Measurements from ENCODE around the gene ZWILCH. TPM values are rescaled to one million over a fixed set of nuclear protein-coding genes. Genes with fewer than 3 reads are reported as not detected.

Gene ZWILCH
- total and polyA plus RNA-seq, 2 donors (not counting 1 experiment from before 2014, with no cell fraction given), result 14.5 to 25.4 TPM

DNA sequence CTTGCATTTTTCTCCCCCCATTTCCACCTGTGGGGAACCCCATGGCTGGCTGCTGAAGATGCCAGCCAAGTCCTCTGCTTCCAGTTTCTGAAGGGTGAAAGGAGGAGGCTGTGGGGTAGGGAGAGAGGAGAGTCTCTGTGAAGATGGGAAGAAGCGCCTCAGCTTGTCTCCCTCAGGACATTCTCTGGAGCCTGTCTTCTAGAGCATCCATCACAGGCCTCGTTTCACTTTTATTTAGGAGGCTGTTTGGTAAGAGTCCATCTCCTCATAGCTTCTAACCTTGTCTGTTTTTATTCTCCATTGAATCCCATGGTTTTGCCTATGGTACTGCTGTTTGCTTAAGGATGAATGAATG lies 69.4 kb downstream of the ZWILCH start:
- no peaks in the 10 kb centered on the region for H3K79me2 ChIP-seq (ENCODE audit: control insufficient read depth, insufficient read depth, low read length)
- no peak overlapping the region for H3K9ac ChIP-seq (ENCODE audit: insufficient read depth, low read length)
- DNase-seq (ENCODE audit: low read depth in 2 of 2), result no peak
- peak overlapping the region; percentile 31 for H3K27ac ChIP-seq (ENCODE audit: insufficient read depth, low read length)
- H3K27me3 ChIP-seq (ENCODE audit: control insufficient read depth, insufficient read depth, low read length), result no peaks in the 10 kb centered on the region
- H2AFZ ChIP-seq (ENCODE audit: low read length), result no peak overlapping the region
- H3K9me3 ChIP-seq (ENCODE audit: control insufficient read depth, insufficient read depth, low read depth, low read length), result no peaks in the 10 kb centered on the region
- no peak overlapping the region for H3K4me3 ChIP-seq (replicated peaks in 1 of 4; ENCODE audit: control extremely low read depth in 1 of 4, insufficient read depth in 1 of 4, low read depth in 3 of 4, low read length in 4 of 4)
- H3K4me1 ChIP-seq (ENCODE audit: control insufficient read depth, extremely low read depth, insufficient read depth, low read length), result no peaks in the 10 kb centered on the region
- TF ChIP-seq EZH2 (IDR thresholded peaks at IDR 0.05; ENCODE audit: low read length, missing control alignments), result no peak
- no peak for TF ChIP-seq CTCF (conservative IDR thresholded peaks at IDR 0.05 in 1 of 2, IDR thresholded peaks at IDR 0.05 in 1 of 2; ENCODE audit: low read depth in 1 of 2, low read length in 2 of 2)
- H3K36me3 ChIP-seq (ENCODE audit: control insufficient read depth, insufficient read depth, low read length), result no peaks in the 10 kb centered on the region
- peak overlapping the region; percentile 4 for H3K4me2 ChIP-seq (ENCODE audit: extremely low read depth, insufficient read depth, low read length)
- H4K20me1 ChIP-seq (ENCODE audit: control insufficient read depth, extremely low read depth, insufficient read depth, low read length), result no peaks in the 10 kb centered on the region

GRCh38 chr15:66578286-66578875 lies 73.3 kb downstream of the ZWILCH start:
- H3K4me3 ChIP-seq (replicated peaks in 1 of 4; ENCODE audit: control extremely low read depth in 1 of 4, insufficient read depth in 1 of 4, low read depth in 3 of 4, low read length in 4 of 4), result no peak overlapping the region
- no peak overlapping the region for H2AFZ ChIP-seq (ENCODE audit: low read length)
- H3K4me1 ChIP-seq (ENCODE audit: control insufficient read depth, extremely low read depth, insufficient read depth, low read length), result no peaks in the 10 kb centered on the region
- H3K27ac ChIP-seq (ENCODE audit: insufficient read depth, low read length), result no peak overlapping the region
- H3K9ac ChIP-seq (ENCODE audit: insufficient read depth, low read length), result no peak overlapping the region
- peak; percentile 70 for DNase-seq (ENCODE audit: low read depth in 2 of 2)
- H3K36me3 ChIP-seq (ENCODE audit: control insufficient read depth, insufficient read depth, low read length), result no peaks in the 10 kb centered on the region
- H3K9me3 ChIP-seq (ENCODE audit: control insufficient read depth, insufficient read depth, low read depth, low read length), result no peaks in the 10 kb centered on the region
- H3K4me2 ChIP-seq (ENCODE audit: extremely low read depth, insufficient read depth, low read length), result no peak overlapping the region
- no peaks in the 10 kb centered on the region for H4K20me1 ChIP-seq (ENCODE audit: control insufficient read depth, extremely low read depth, insufficient read depth, low read length)
- H3K79me2 ChIP-seq (ENCODE audit: control insufficient read depth, insufficient read depth, low read length), result no peaks in the 10 kb centered on the region
- H3K27me3 ChIP-seq (ENCODE audit: control insufficient read depth, insufficient read depth, low read length), result no peaks in the 10 kb centered on the region
- TF ChIP-seq EZH2 (IDR thresholded peaks at IDR 0.05; ENCODE audit: low read length, missing control alignments), result no peak
- TF ChIP-seq CTCF (conservative IDR thresholded peaks at IDR 0.05 in 1 of 2, IDR thresholded peaks at IDR 0.05 in 1 of 2; ENCODE audit: low read depth in 1 of 2, low read length in 2 of 2), result no peak

DNA sequence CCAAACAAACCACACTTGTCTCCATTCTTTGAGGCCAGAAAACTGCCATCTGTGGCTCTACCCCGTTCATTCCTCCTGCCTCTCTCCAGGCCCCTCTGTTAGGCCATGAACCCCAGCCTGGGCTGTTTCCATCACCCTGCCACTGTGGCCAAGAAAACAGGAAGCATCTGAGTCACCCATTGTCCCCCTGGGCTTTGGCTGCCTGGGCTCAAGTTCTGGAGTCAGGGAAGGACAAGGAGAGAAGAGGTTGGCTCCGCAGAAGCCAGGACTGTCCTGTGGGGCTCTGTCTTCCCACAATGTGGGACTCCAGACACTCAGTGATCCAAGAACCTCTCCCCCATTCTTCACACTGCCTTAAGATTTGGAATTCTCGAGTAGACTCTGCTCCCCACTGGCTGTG lies 75.5 kb downstream of the ZWILCH start:
- H3K4me3 ChIP-seq (replicated peaks in 1 of 4; ENCODE audit: control extremely low read depth in 1 of 4, insufficient read depth in 1 of 4, low read depth in 3 of 4, low read length in 4 of 4), result no peak overlapping the region
- TF ChIP-seq CTCF (conservative IDR thresholded peaks at IDR 0.05 in 1 of 2, IDR thresholded peaks at IDR 0.05 in 1 of 2; ENCODE audit: low read depth in 1 of 2, low read length in 2 of 2) (no peak), EZH2 (IDR thresholded peaks at IDR 0.05; ENCODE audit: low read length, missing control alignments) (no peak)
- H3K79me2 ChIP-seq (ENCODE audit: control insufficient read depth, insufficient read depth, low read length), result no peaks in the 10 kb centered on the region
- no peak overlapping the region for H3K27ac ChIP-seq (ENCODE audit: insufficient read depth, low read length)
- peaks cover 4% of the 10 kb centered on the region for H3K27me3 ChIP-seq (ENCODE audit: control insufficient read depth, insufficient read depth, low read length)
- H2AFZ ChIP-seq (ENCODE audit: low read length), result no peak overlapping the region
- peak in 1 of 2 donors; percentile 38 for DNase-seq (ENCODE audit: low read depth in 2 of 2)
- no peaks in the 10 kb centered on the region for H3K9me3 ChIP-seq (ENCODE audit: control insufficient read depth, insufficient read depth, low read depth, low read length)
- no peaks in the 10 kb centered on the region for H3K4me1 ChIP-seq (ENCODE audit: control insufficient read depth, extremely low read depth, insufficient read depth, low read length)
- H4K20me1 ChIP-seq (ENCODE audit: control insufficient read depth, extremely low read depth, insufficient read depth, low read length), result no peaks in the 10 kb centered on the region
- no peak overlapping the region for H3K9ac ChIP-seq (ENCODE audit: insufficient read depth, low read length)
- H3K36me3 ChIP-seq (ENCODE audit: control insufficient read depth, insufficient read depth, low read length), result no peaks in the 10 kb centered on the region
- H3K4me2 ChIP-seq (ENCODE audit: extremely low read depth, insufficient read depth, low read length), result no peak overlapping the region
